Liver (tissue), 9 donors: ENCODE results near the gene ALDH8A1. TPM values are rescaled to one million over a fixed set of nuclear protein-coding genes. Genes with fewer than 3 reads are reported as not detected.

Experiments used
- DNase-seq: peaks from one replicate; pipeline ENCODE4 v3.0.0-alpha.2; 2017; ENCODE audit warnings: low spot score
- H3K27ac ChIP-seq, 2 donors: one replicate each; pipeline ENCODE4 v1.7.0; 2013; ENCODE audit warnings: inconsistent platforms in 2 of 2, low read length in 2 of 2, control low read depth in 1 of 2, low read depth in 1 of 2, mild to moderate bottlenecking in 1 of 2
- H3K27me3 ChIP-seq, 4 donors: one replicate each; pipeline versions ENCODE4 v1.6.1 to v1.7.0; 2013; ENCODE audit warnings: low read length in 3 of 4, inconsistent platforms in 1 of 4, mild to moderate bottlenecking in 1 of 4, moderate library complexity in 1 of 4; ENCODE audit not compliant: control insufficient read depth in 4 of 4, insufficient read depth in 4 of 4
- H3K36me3 ChIP-seq, 4 donors: one replicate each; pipeline versions ENCODE4 v1.6.1 to v1.7.0; 2013; ENCODE audit warnings: low read length in 3 of 4, mild to moderate bottlenecking in 3 of 4, low read depth in 1 of 4, moderate library complexity in 1 of 4; ENCODE audit not compliant: control insufficient read depth in 4 of 4, insufficient read depth in 3 of 4
- H3K4me1 ChIP-seq, 4 donors: one replicate each; pipeline versions ENCODE4 v1.6.1 to v1.7.0; 2013; ENCODE audit warnings: low read length in 3 of 4, mild to moderate bottlenecking in 3 of 4, moderate library complexity in 1 of 4; ENCODE audit not compliant: control insufficient read depth in 4 of 4, insufficient read depth in 4 of 4
- H3K4me3 ChIP-seq, 3 donors: one replicate each; pipeline versions ENCODE4 v1.6.1 to v1.7.0; 2013; ENCODE audit warnings: low read length in 3 of 3, control low read depth in 1 of 3, low read depth in 1 of 3, mild to moderate bottlenecking in 1 of 3
- H3K9ac ChIP-seq, 2 donors: one replicate each; pipeline ENCODE4 v1.7.0; 2013; ENCODE audit warnings: low read length in 2 of 2, mild to moderate bottlenecking in 2 of 2, moderate library complexity in 2 of 2, control low read depth in 1 of 2, low read depth in 1 of 2
- H3K9me3 ChIP-seq, 4 donors: one replicate each; pipeline versions ENCODE4 v1.6.1 to v1.7.0; 2013; ENCODE audit warnings: low read length in 3 of 4; ENCODE audit not compliant: control insufficient read depth in 4 of 4
- CTCF ChIP-seq: fragments of 150-350 bp; IDR thresholded peaks from 2 replicates; pipeline ENCODE4 v1.5.1; 2017; ENCODE audit warnings: improper control_type of control experiment, low read depth, low read length; ENCODE audit not compliant: missing input control
- EGR1 ChIP-seq, 2 donors: IDR thresholded peaks; 2 replicates each; pipeline ENCODE4 v1.6.1; 2016 to 2018; ENCODE audit warnings: antibody characterized with exemption in 2 of 2, low read depth in 2 of 2
- FOXA1 ChIP-seq: IDR thresholded peaks from 2 replicates; pipeline ENCODE4 v1.6.1; 2016; ENCODE audit warnings: antibody characterized with exemption
- FOXA2 ChIP-seq: IDR thresholded peaks from 2 replicates; pipeline ENCODE4 v1.6.1; 2016; ENCODE audit warnings: antibody characterized with exemption
- HNF4A ChIP-seq, 2 donors: conservative IDR thresholded peaks; 2 replicates each; pipeline ENCODE4 v1.6.1; 2016; ENCODE audit warnings: antibody characterized with exemption in 2 of 2, mild to moderate bottlenecking in 2 of 2
- JUND ChIP-seq, 2 donors: IDR thresholded peaks; 2 replicates each; pipeline ENCODE4 v1.6.1; 2016; ENCODE audit warnings: antibody characterized with exemption in 2 of 2
- REST ChIP-seq: IDR thresholded peaks from 2 replicates; pipeline ENCODE4 v1.6.1; 2016; ENCODE audit warnings: antibody characterized with exemption, mild to moderate bottlenecking
- RXRA ChIP-seq, 2 donors: IDR thresholded peaks; 2 replicates each; pipeline ENCODE4 v1.6.1; 2017 to 2018; ENCODE audit warnings: antibody characterized with exemption in 2 of 2, mild to moderate bottlenecking in 1 of 2
- SP1 ChIP-seq: IDR thresholded peaks from 2 replicates; pipeline ENCODE4 v1.6.1; 2018; ENCODE audit warnings: antibody characterized with exemption, mild to moderate bottlenecking
- TAF1 ChIP-seq: conservative IDR thresholded peaks from 2 replicates; pipeline ENCODE4 v1.6.1; 2016; ENCODE audit warnings: antibody characterized with exemption, mild to moderate bottlenecking
- YY1 ChIP-seq: IDR thresholded peaks from 2 replicates; pipeline ENCODE4 v1.6.1; 2016; ENCODE audit warnings: antibody characterized with exemption, mild to moderate bottlenecking
- ZBTB33 ChIP-seq: IDR thresholded peaks from 2 replicates; pipeline ENCODE4 v1.6.1; 2016; ENCODE audit warnings: antibody characterized with exemption
- WGBS: extraction: QIAGEN DNeasy Blood & Tissue Kit; methylation state at CpG from one replicate; pipeline ENCODE4 v1.1.7; 2013; 5-methylcytosine and 5-hydroxymethylcytosine counted together
- polyA plus RNA-seq, 2 donors: library from polyadenylated mRNA; stranded (reverse) in 1 of 2; unstranded in 1 of 2; fragments of 200-250 nt in 1 of 2; fragments of >200 nt in 1 of 2; fragmentation: Nextera tagmentation in 1 of 2; extraction: Ambion mirVana in 1 of 2; gene quantifications; one replicate each; pipeline versions ENCODE4 v1.2.1 to v1.2.3, GENCODE V29; 2013 to 2015
- total RNA-seq, 2 donors: library from RNA; depleted of rRNA; stranded (reverse); fragments of >200 nt; gene quantifications; one replicate each; pipeline ENCODE4 v1.2.3, GENCODE V29; 2014
- donor health status: healthy.
- donor health status: healthy.
- donor health status: healthy.
- donor health status: healthy.
- donor health status: healthy.

ALDH8A1 gene
- total and polyA plus RNA-seq, 4 donors = 73.0 to 255 (median 107) TPM

GRCh38 chr6:134956676-134957075, 6.8 kb upstream of the ALDH8A1 start:
- Histone ChIP-seq H3K27me3 (no peaks in the 10 kb centered on the region), H3K9me3 (no peaks in the 10 kb centered on the region), H3K9ac (no peak overlapping the region), H3K4me3 (no peak overlapping the region), H3K4me1 (peaks cover under 1 to 11% (median 7%) of the 10 kb centered on the region in 4 donors), H3K27ac (no peak overlapping the region), H3K36me3 (peaks cover 0 to 7% (median 0%) of the 10 kb centered on the region in 4 donors)
- TF ChIP-seq CTCF (no peak), SP1 (no peak), FOXA2 (no peak), JUND (IDR thresholded peaks at IDR 0.05) (no peak), EGR1 (IDR thresholded peaks at IDR 0.05; ENCODE audit: low read depth in 2 of 2) (no peak), FOXA1 (no peak), YY1 (no peak), RXRA (IDR thresholded peaks at IDR 0.05) (no peak), TAF1 (no peak), HNF4A (conservative IDR thresholded peaks at IDR 0.05) (no peak), REST (no peak), ZBTB33 (no peak)
- 92% methylated on average over 2 of the region's 2 CpGs for WGBS
- DNase-seq = no peak

- Histone ChIP-seq H3K4me1 (peaks cover 3 to 17% (median 11%) of the 10 kb centered on the region in 4 donors), H3K9me3 (no peaks in the 10 kb centered on the region), H3K27me3 (no peaks in the 10 kb centered on the region), H3K4me3 (no peak overlapping the region), H3K27ac (no peak overlapping the region), H3K9ac (no peak overlapping the region), H3K36me3 (peaks cover 0 to 7% (median 0%) of the 10 kb centered on the region in 4 donors)
- WGBS = 97% methylated on average over 5 of the region's 5 CpGs
- no peak for DNase-seq
- TF ChIP-seq YY1 (no peak), TAF1 (no peak)
These were observed 6.1 kb upstream of the ALDH8A1 start for GRCh38 chr6:134956032-134956431.
